Measurements from ENCODE around the gene RNF7. TPM values are rescaled to one million over a fixed set of nuclear protein-coding genes. Genes with fewer than 3 reads are reported as not detected.

RNF7 gene
- total and polyA plus RNA-seq, 2 donors (not counting 3 experiments of a cell fraction or from before 2014, with no cell fraction given): 120 to 136 TPM

DNA sequence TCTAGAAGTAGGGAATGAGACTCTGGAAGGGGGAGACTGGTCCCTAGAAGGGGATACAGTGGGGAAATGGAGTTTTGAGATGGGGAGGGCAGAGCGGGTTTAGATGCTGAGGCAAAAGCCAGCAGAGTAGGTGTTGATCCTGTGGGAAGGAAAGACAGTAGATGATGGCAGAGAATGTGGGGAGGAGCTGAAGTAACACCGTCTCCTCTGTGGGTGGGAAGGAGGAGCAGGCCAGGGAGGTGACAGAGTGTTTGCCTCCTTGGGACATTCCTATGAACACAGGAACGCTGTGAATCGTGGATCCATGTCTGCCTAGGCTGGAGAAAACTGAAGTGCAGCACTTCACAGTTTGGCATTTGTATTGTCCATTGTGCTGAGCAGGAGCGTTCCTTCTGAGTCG lies 45.5 kb downstream of the RNF7 start:
- Histone ChIP-seq H3K4me1 (ENCODE audit: control insufficient read depth, extremely low read depth, insufficient read depth, low read length) (no peaks in the 10 kb centered on the region), H3K36me3 (ENCODE audit: control insufficient read depth in 2 of 2, extremely low read depth in 1 of 2, insufficient read depth in 2 of 2, low read length in 2 of 2) (no peaks in the 10 kb centered on the region), H3K9ac (replicated peaks; ENCODE audit: extremely low read depth, insufficient read depth, low read length) (no peak overlapping the region), H4K20me1 (replicated peaks; ENCODE audit: control insufficient read depth, extremely low read depth, insufficient read depth, low read length) (no peaks in the 10 kb centered on the region), H3K4me2 (ENCODE audit: insufficient read depth, low read length) (no peak overlapping the region), H3K4me3 (replicated peaks in 1 of 3; ENCODE audit: insufficient read depth in 1 of 3, low read depth in 1 of 3, low read length in 3 of 3) (no peak overlapping the region), H3K9me3 (replicated peaks; ENCODE audit: control insufficient read depth, insufficient read depth, low read length) (no peaks in the 10 kb centered on the region), H2AFZ (ENCODE audit: low read depth, low read length) (no peak overlapping the region), H3K27ac (ENCODE audit: insufficient read depth, low read depth, low read length) (no peak overlapping the region), H3K27me3 (ENCODE audit: control insufficient read depth in 2 of 2, insufficient read depth in 2 of 2, low read length in 2 of 2) (peaks cover 0 to 3% of the 10 kb centered on the region in 2 experiments), H3K79me2 (ENCODE audit: control insufficient read depth, insufficient read depth, low read length) (no peaks in the 10 kb centered on the region), H3K9me1 (replicated peaks; ENCODE audit: control insufficient read depth, extremely low read depth, insufficient read depth, low read length) (no peaks in the 10 kb centered on the region)
- DNase-seq (ENCODE audit: low read depth, low spot score) (no peak), FAIRE-seq (no peak)
- intact Hi-C loops (cut with micrococcal nuclease): no loop called here
- ChIA-PET CTCF (interaction anchor here (1.0 to 2.4 kb wide), 6 partner anchors 10 to 148 kb away, joined by 3 to 28 read pairs (median 4); no protein-coding TSS in a partner anchor), POLR2A (no interaction called here)
- dilution Hi-C loops (cut with MboI; ENCODE audit: extremely low pct_ligation_motif_present, low sequenced_read_pairs): no loop called here
- no TSS peak for BruUV-seq (replicated peaks)
- TF ChIP-seq JUN (IDR thresholded peaks at IDR 0.05; ENCODE audit: borderline replicate concordance, insufficient read depth, insufficient read length, low read depth): no peak

DNA sequence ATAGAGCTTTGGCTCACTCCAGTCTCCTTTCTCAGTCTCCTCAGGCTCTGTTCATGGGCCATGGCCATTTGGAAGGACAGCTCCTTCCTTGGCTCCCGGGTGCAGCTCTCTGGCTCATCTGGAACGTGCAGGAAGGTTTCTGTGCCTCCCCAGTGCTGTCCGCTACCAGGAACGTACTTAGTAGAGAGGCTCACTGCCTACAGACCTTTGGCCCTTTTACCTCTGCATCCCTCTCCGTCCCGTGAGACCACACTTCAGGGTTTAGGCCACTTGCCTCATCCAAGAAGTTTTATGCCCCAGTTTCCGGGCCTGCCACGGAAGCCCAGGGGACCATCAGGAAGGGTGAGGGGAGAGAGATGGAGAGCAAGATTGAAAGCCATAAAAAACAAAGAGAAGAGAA lies 46.0 kb downstream of the RNF7 start:
- ChIA-PET CTCF (interaction anchor here (2.4 kb wide), 1 partner anchor 91 kb away, joined by 28 read pairs; no protein-coding TSS in a partner anchor), POLR2A (no interaction called here)
- dilution Hi-C loops (cut with MboI; ENCODE audit: extremely low pct_ligation_motif_present, low sequenced_read_pairs): no loop called here

More for the DNA sequence above, 46.0 kb downstream of the RNF7 start:
- no peaks in the 10 kb centered on the region for H3K79me2 ChIP-seq (ENCODE audit: control insufficient read depth, insufficient read depth, low read length)
- TF ChIP-seq, protein P1, sequence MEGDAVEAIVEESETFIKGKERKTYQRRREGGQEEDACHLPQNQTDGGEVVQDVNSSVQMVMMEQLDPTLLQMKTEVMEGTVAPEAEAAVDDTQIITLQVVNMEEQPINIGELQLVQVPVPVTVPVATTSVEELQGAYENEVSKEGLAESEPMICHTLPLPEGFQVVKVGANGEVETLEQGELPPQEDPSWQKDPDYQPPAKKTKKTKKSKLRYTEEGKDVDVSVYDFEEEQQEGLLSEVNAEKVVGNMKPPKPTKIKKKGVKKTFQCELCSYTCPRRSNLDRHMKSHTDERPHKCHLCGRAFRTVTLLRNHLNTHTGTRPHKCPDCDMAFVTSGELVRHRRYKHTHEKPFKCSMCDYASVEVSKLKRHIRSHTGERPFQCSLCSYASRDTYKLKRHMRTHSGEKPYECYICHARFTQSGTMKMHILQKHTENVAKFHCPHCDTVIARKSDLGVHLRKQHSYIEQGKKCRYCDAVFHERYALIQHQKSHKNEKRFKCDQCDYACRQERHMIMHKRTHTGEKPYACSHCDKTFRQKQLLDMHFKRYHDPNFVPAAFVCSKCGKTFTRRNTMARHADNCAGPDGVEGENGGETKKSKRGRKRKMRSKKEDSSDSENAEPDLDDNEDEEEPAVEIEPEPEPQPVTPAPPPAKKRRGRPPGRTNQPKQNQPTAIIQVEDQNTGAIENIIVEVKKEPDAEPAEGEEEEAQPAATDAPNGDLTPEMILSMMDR (IDR thresholded peaks at IDR 0.05; ENCODE audit: extremely low read depth in 1 of 2, insufficient read depth in 1 of 2, low read depth in 1 of 2, low read length in 2 of 2): no peak
- TF ChIP-seq, protein P2, sequence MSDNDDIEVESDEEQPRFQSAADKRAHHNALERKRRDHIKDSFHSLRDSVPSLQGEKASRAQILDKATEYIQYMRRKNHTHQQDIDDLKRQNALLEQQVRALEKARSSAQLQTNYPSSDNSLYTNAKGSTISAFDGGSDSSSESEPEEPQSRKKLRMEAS (IDR thresholded peaks at IDR 0.05; ENCODE audit: insufficient read depth, insufficient read length): no peak
- H3K9me1 ChIP-seq (replicated peaks; ENCODE audit: control insufficient read depth, extremely low read depth, insufficient read depth, low read length): no peaks in the 10 kb centered on the region
- no peak overlapping the region for H3K9ac ChIP-seq (replicated peaks; ENCODE audit: extremely low read depth, insufficient read depth, low read length)
- DNase-seq (ENCODE audit: low read depth, low spot score) (no peak), FAIRE-seq (no peak)
- intact Hi-C loops (cut with micrococcal nuclease): no loop called here
- H3K27me3 ChIP-seq (ENCODE audit: control insufficient read depth in 2 of 2, insufficient read depth in 2 of 2, low read length in 2 of 2): peaks cover 0 to 3% of the 10 kb centered on the region in 2 experiments
- H3K4me2 ChIP-seq (ENCODE audit: insufficient read depth, low read length): no peak overlapping the region
- H3K27ac ChIP-seq (ENCODE audit: insufficient read depth, low read depth, low read length): no peak overlapping the region
- H3K4me3 ChIP-seq (replicated peaks in 1 of 3; ENCODE audit: insufficient read depth in 1 of 3, low read depth in 1 of 3, low read length in 3 of 3): no peak overlapping the region
- no peaks in the 10 kb centered on the region for H3K4me1 ChIP-seq (ENCODE audit: control insufficient read depth, extremely low read depth, insufficient read depth, low read length)
- H3K9me3 ChIP-seq (replicated peaks; ENCODE audit: control insufficient read depth, insufficient read depth, low read length): no peaks in the 10 kb centered on the region
- no peak overlapping the region for H2AFZ ChIP-seq (ENCODE audit: low read depth, low read length)
- H3K36me3 ChIP-seq (ENCODE audit: control insufficient read depth in 2 of 2, extremely low read depth in 1 of 2, insufficient read depth in 2 of 2, low read length in 2 of 2): no peaks in the 10 kb centered on the region
- BruUV-seq (replicated peaks): no TSS peak
- no peaks in the 10 kb centered on the region for H4K20me1 ChIP-seq (replicated peaks; ENCODE audit: control insufficient read depth, extremely low read depth, insufficient read depth, low read length)
